Measurements from ENCODE around the gene NPIPB9. TPM values are rescaled to one million over a fixed set of nuclear protein-coding genes. Genes with fewer than 3 reads are reported as not detected.
"Not testable (repeated sequence)": the region's sequence is repeated elsewhere in the genome, so short reads cannot be mapped to it uniquely, and the experiment has no call there.

Gene NPIPB9
- total and polyA plus RNA-seq, 2 of the 8 experiments (the other 6 are each of a cell fraction or from before 2014, with no cell fraction given), result 0.41 to 2.4 TPM

- no CpG with 5 or more reads among the region's 62 CpGs for WGBS, 2 experiments (ENCODE audit: extremely low coverage in 1 of 2, insufficient coverage in 1 of 2, insufficient read length in 1 of 2, insufficient replicate concordance in 2 of 2, low coverage in 1 of 2, low lambda C conversion rate in 2 of 2, missing lambda C conversion rate in 1 of 2)
These were observed 4.8 kb upstream of the NPIPB9 start for GRCh38 chr16:28746618-28747350.

GRCh38 chr16:28749997-28750465, 1.6 kb upstream of the NPIPB9 start:
- H3K79me1 ChIP-seq (ENCODE audit: low read depth, low read length); H3K79me2 ChIP-seq (ENCODE audit: control insufficient read depth in 1 of 2, insufficient read depth in 2 of 2, low read length in 2 of 2); H3K23ac ChIP-seq (ENCODE audit: insufficient read length); H2AK5ac ChIP-seq (ENCODE audit: low read depth, low read length); H3K27me3 ChIP-seq (replicated peaks in 1 of 4; ENCODE audit: control insufficient read depth in 3 of 4, extremely low read depth in 1 of 4, insufficient read depth in 3 of 4, low read length in 3 of 4); H3K4me1 ChIP-seq (replicated peaks in 1 of 4; ENCODE audit: control insufficient read depth in 3 of 4, insufficient read depth in 4 of 4, low read length in 3 of 4); H3K14ac ChIP-seq (ENCODE audit: insufficient read length); H2BK120ac ChIP-seq (replicated peaks; ENCODE audit: low read depth, low read length); CTCF ChIA-PET (ENCODE audit: partially characterized antibody); H3K4ac ChIP-seq (replicated peaks; ENCODE audit: insufficient read length, low read depth, low read length); H4K8ac ChIP-seq (ENCODE audit: extremely low read depth, insufficient read depth, low read length); H3K56ac ChIP-seq (replicated peaks; ENCODE audit: insufficient read length, low read depth, low read length); H3K18ac ChIP-seq (ENCODE audit: extremely low read depth, low read length); H3K4me3 ChIP-seq (ENCODE audit: extremely low read depth in 1 of 4, insufficient read depth in 2 of 4, low read depth in 3 of 4, low read length in 4 of 4); H3K4me2 ChIP-seq (ENCODE audit: insufficient read depth in 1 of 2, low read depth in 2 of 2, low read length in 2 of 2); H2BK5ac ChIP-seq (ENCODE audit: low read depth, low read length); H3K36me3 ChIP-seq (ENCODE audit: control insufficient read depth in 2 of 4, insufficient read depth in 4 of 4, low read length in 3 of 4); H3K9me3 ChIP-seq (ENCODE audit: insufficient read depth in 2 of 2, low read depth in 1 of 2, low read length in 1 of 2); H2AFZ ChIP-seq (ENCODE audit: low read length); H2BK15ac ChIP-seq (ENCODE audit: low read length); H2BK12ac ChIP-seq (ENCODE audit: low read depth, low read length); H3K9ac ChIP-seq (replicated peaks in 1 of 4; ENCODE audit: extremely low read depth in 1 of 4, low read depth in 3 of 4, low read length in 3 of 4); FAIRE-seq; H2BK20ac ChIP-seq (ENCODE audit: low read length); H3K27ac ChIP-seq (ENCODE audit: low read depth, low read length); H3K23me2 ChIP-seq (ENCODE audit: low read depth, low read length); POLR2A ChIA-PET (ENCODE audit: partially characterized antibody); H4K91ac ChIP-seq (replicated peaks; ENCODE audit: insufficient read length, low read length); H4K20me1 ChIP-seq (replicated peaks in 1 of 2; ENCODE audit: control insufficient read depth in 1 of 2, insufficient read depth in 2 of 2, low read length in 2 of 2); H4K5ac ChIP-seq (ENCODE audit: insufficient read length, low read depth, low read length): not testable (repeated sequence)
- WGBS, 2 experiments (ENCODE audit: extremely low coverage in 1 of 2, insufficient coverage in 1 of 2, insufficient read length in 1 of 2, insufficient replicate concordance in 2 of 2, low coverage in 1 of 2, low lambda C conversion rate in 2 of 2, missing lambda C conversion rate in 1 of 2), result 35% methylated on average over 15 of the region's 33 CpGs; no CpG with 5 or more reads in 1 of the 2 experiments
- peak in 1 of 2 experiments; percentile 65 for DNase-seq (ENCODE audit: low read depth in 1 of 2, low spot score in 2 of 2)

More at GRCh38 chr16:28746618-28747350, 4.8 kb upstream of the NPIPB9 start:
- H2BK15ac ChIP-seq (ENCODE audit: low read length); H3K23me2 ChIP-seq (ENCODE audit: low read depth, low read length); H4K5ac ChIP-seq (ENCODE audit: insufficient read length, low read depth, low read length); FAIRE-seq; H3K4ac ChIP-seq (replicated peaks; ENCODE audit: insufficient read length, low read depth, low read length); CTCF ChIA-PET (ENCODE audit: partially characterized antibody); H2BK12ac ChIP-seq (ENCODE audit: low read depth, low read length); H3K9me3 ChIP-seq (ENCODE audit: insufficient read depth in 2 of 2, low read depth in 1 of 2, low read length in 1 of 2); H3K36me3 ChIP-seq (ENCODE audit: control insufficient read depth in 2 of 4, insufficient read depth in 4 of 4, low read length in 3 of 4); H3K27ac ChIP-seq (ENCODE audit: low read depth, low read length); H2BK120ac ChIP-seq (replicated peaks; ENCODE audit: low read depth, low read length); H3K4me1 ChIP-seq (replicated peaks in 1 of 4; ENCODE audit: control insufficient read depth in 3 of 4, insufficient read depth in 4 of 4, low read length in 3 of 4); H2BK20ac ChIP-seq (ENCODE audit: low read length); H3K18ac ChIP-seq (ENCODE audit: extremely low read depth, low read length); H3K79me2 ChIP-seq (ENCODE audit: control insufficient read depth in 1 of 2, insufficient read depth in 2 of 2, low read length in 2 of 2); H4K20me1 ChIP-seq (replicated peaks in 1 of 2; ENCODE audit: control insufficient read depth in 1 of 2, insufficient read depth in 2 of 2, low read length in 2 of 2); H3K56ac ChIP-seq (replicated peaks; ENCODE audit: insufficient read length, low read depth, low read length); H3K23ac ChIP-seq (ENCODE audit: insufficient read length); H3K4me2 ChIP-seq (ENCODE audit: insufficient read depth in 1 of 2, low read depth in 2 of 2, low read length in 2 of 2); POLR2A ChIA-PET (ENCODE audit: partially characterized antibody); H4K91ac ChIP-seq (replicated peaks; ENCODE audit: insufficient read length, low read length); H2BK5ac ChIP-seq (ENCODE audit: low read depth, low read length); H2AFZ ChIP-seq (ENCODE audit: low read length); H3K9ac ChIP-seq (replicated peaks in 1 of 4; ENCODE audit: extremely low read depth in 1 of 4, low read depth in 3 of 4, low read length in 3 of 4); DNase-seq (ENCODE audit: low read depth in 1 of 2, low spot score in 2 of 2); H3K4me3 ChIP-seq (ENCODE audit: extremely low read depth in 1 of 4, insufficient read depth in 2 of 4, low read depth in 3 of 4, low read length in 4 of 4); H2AK5ac ChIP-seq (ENCODE audit: low read depth, low read length); H3K27me3 ChIP-seq (replicated peaks in 1 of 4; ENCODE audit: control insufficient read depth in 3 of 4, extremely low read depth in 1 of 4, insufficient read depth in 3 of 4, low read length in 3 of 4); H4K8ac ChIP-seq (ENCODE audit: extremely low read depth, insufficient read depth, low read length); H3K79me1 ChIP-seq (ENCODE audit: low read depth, low read length); H3K14ac ChIP-seq (ENCODE audit: insufficient read length): not testable (repeated sequence)
